Common myeloid progenitor, CD34-positive (primary cell): ENCODE measurements around the gene TTLL6.

ENCODE experiments used
- CTCF ChIA-PET: fragments of 350-600 bp; sonication (Branson Sonifier 250); formaldehyde crosslinking; loops from one replicate; lab custom pipeline; 2021; ENCODE audit warnings: antibody characterized with exemption; lab: Charles Lee
- POLR2A ChIA-PET: fragments of 350-600 bp; sonication (Branson Sonifier 250); formaldehyde crosslinking; loops from one replicate; lab custom pipeline; 2021; ENCODE audit warnings: antibody characterized with exemption; lab: Charles Lee
- DNase-seq, 3 donors: peaks; one replicate each; pipeline versions ENCODE4 v3.0.0 to v3.0.0-alpha.2; 2013
- H3K27ac ChIP-seq, 2 experiments: 1 replicate in 1 of 2; 2 replicates in 1 of 2; pipeline ENCODE4 v1.7.0; 2013; ENCODE audit warnings: inconsistent platforms in 2 of 2, low read length in 2 of 2, mild to moderate bottlenecking in 2 of 2, low read depth in 1 of 2, moderate library complexity in 1 of 2; ENCODE audit not compliant: severe bottlenecking in 2 of 2, insufficient read depth in 1 of 2, poor library complexity in 1 of 2
- H3K27me3 ChIP-seq, 5 experiments: replicated peaks in 2 of 5; 1 replicate in 3 of 5; 2 replicates in 2 of 5; pipeline versions ENCODE4 v1.6.1 to v1.7.0; 2013; ENCODE audit warnings: low read length in 4 of 5, mild to moderate bottlenecking in 2 of 5, moderate library complexity in 2 of 5, inconsistent platforms in 1 of 5; ENCODE audit not compliant: insufficient read depth in 5 of 5, control insufficient read depth in 4 of 5
- H3K36me3 ChIP-seq, 4 experiments: 1 replicate in 2 of 4; 2 replicates in 2 of 4; pipeline versions ENCODE4 v1.6.1 to v1.7.0; 2013; ENCODE audit warnings: low read length in 3 of 4, control low read depth in 1 of 4, mild to moderate bottlenecking in 1 of 4; ENCODE audit not compliant: control insufficient read depth in 4 of 4, insufficient read depth in 4 of 4
- H3K4me1 ChIP-seq, 4 experiments: 1 replicate in 3 of 4; 2 replicates in 1 of 4; pipeline versions ENCODE4 v1.6.1 to v1.7.1; 2013; ENCODE audit warnings: low read length in 3 of 4, mild to moderate bottlenecking in 3 of 4, control low read depth in 1 of 4, inconsistent platforms in 1 of 4, moderate library complexity in 1 of 4; ENCODE audit not compliant: control insufficient read depth in 4 of 4, insufficient read depth in 4 of 4; ENCODE audit errors: control extremely low read depth in 1 of 4
- H3K4me3 ChIP-seq, 7 experiments: 1 replicate in 4 of 7; 2 replicates in 3 of 7; pipeline versions ENCODE4 v1.5.1 to v1.7.0; 2013; ENCODE audit warnings: mild to moderate bottlenecking in 7 of 7, low read length in 6 of 7, moderate library complexity in 6 of 7, inconsistent platforms in 2 of 7, low read depth in 2 of 7, control low read depth in 1 of 7; ENCODE audit not compliant: insufficient read depth in 4 of 7, control insufficient read depth in 1 of 7; ENCODE audit errors: extremely low read depth in 1 of 7
- H3K9me3 ChIP-seq, 5 experiments: 1 replicate in 4 of 5; 2 replicates in 1 of 5; pipeline versions ENCODE4 v1.6.1 to v1.7.1; 2013; ENCODE audit warnings: low read length in 4 of 5, mild to moderate bottlenecking in 2 of 5, inconsistent platforms in 1 of 5, low read depth in 1 of 5, moderate library complexity in 1 of 5; ENCODE audit not compliant: control insufficient read depth in 4 of 5, insufficient read depth in 2 of 5; ENCODE audit errors: control extremely low read depth in 1 of 5
- WGBS: methylation state at CpG from one replicate; pipeline ENCODE4 v1.1.5; 2013; ENCODE audit not compliant: insufficient coverage; 5-methylcytosine and 5-hydroxymethylcytosine counted together

TTLL6 gene

GRCh38 chr17:48757524-48757961, 59.5 kb downstream of the TTLL6 start:
- H3K27me3 ChIP-seq: peaks cover 16 to 56% (median 34%) of the 10 kb centered on the region in 5 experiments
- ChIA-PET CTCF (interaction anchor here (0.9 to 3.5 kb wide), 7 partner anchors 11 to 78 kb away, joined by 3 to 12 read pairs (median 4); no protein-coding TSS in a partner anchor), POLR2A (no interaction called here)
- DNase-seq: no peak
- H3K4me3 ChIP-seq: no peak overlapping the region
- H3K36me3 ChIP-seq: no peaks in the 10 kb centered on the region
- H3K4me1 ChIP-seq: peaks cover 4 to 24% (median 22%) of the 10 kb centered on the region in 4 experiments
- H3K9me3 ChIP-seq: no peaks in the 10 kb centered on the region
- no CpG with 5 or more reads among the region's 2 CpGs for WGBS
- H3K27ac ChIP-seq: no peak overlapping the region

- 3% methylated on average over 3 of the region's 3 CpGs for WGBS
- peak; percentile 68 to 83 (median 78) for DNase-seq
- ChIA-PET CTCF (interaction anchor here (0.9 to 3.5 kb wide), 5 partner anchors 11 to 35 kb away, joined by 3 to 12 read pairs (median 4); no protein-coding TSS in a partner anchor), POLR2A (no interaction called here)
- Histone ChIP-seq H3K27ac (no peak overlapping the region), H3K9me3 (no peaks in the 10 kb centered on the region), H3K4me1 (peaks cover 4 to 24% (median 22%) of the 10 kb centered on the region in 4 experiments), H3K36me3 (no peaks in the 10 kb centered on the region), H3K4me3 (no peak overlapping the region), H3K27me3 (peaks cover 17 to 57% (median 37%) of the 10 kb centered on the region in 5 experiments)
These were observed 60.2 kb downstream of the TTLL6 start for GRCh38 chr17:48756830-48757251.

- WGBS: 2% methylated on average over 6 of the region's 8 CpGs
- POLR2A ChIA-PET: no interaction called here
- peak; percentile 40 to 65 (median 48) for DNase-seq
- Histone ChIP-seq H3K4me1 (peaks cover 4 to 24% (median 22%) of the 10 kb centered on the region in 4 experiments), H3K9me3 (no peaks in the 10 kb centered on the region), H3K36me3 (no peaks in the 10 kb centered on the region), H3K27me3 (peaks cover 28 to 61% (median 47%) of the 10 kb centered on the region in 5 experiments), H3K4me3 (peak overlapping the region in 2 of 7 experiments; percentile 17 to 41), H3K27ac (no peak overlapping the region)
- CTCF ChIA-PET: interaction anchor here (1.1 to 3.5 kb wide), 4 partner anchors 9 to 36 kb away, joined by 3 to 12 read pairs (median 8); no protein-coding TSS in a partner anchor
These were observed 61.7 kb downstream of the TTLL6 start for GRCh38 chr17:48755356-48755755.

- ChIA-PET POLR2A (no interaction called here), CTCF (interaction anchor here (1.1 kb wide), 1 partner anchor 9 kb away, joined by 3 read pairs; no protein-coding TSS in a partner anchor)
- Histone ChIP-seq H3K9me3 (no peaks in the 10 kb centered on the region), H3K4me1 (peaks cover 4 to 24% (median 22%) of the 10 kb centered on the region in 4 experiments), H3K4me3 (peak overlapping the region in 4 of 7 experiments; percentile 10 to 41 (median 26)), H3K27ac (no peak overlapping the region), H3K27me3 (peaks cover 33 to 65% (median 54%) of the 10 kb centered on the region in 5 experiments), H3K36me3 (no peaks in the 10 kb centered on the region)
- DNase-seq: no peak
- 7% methylated on average over 49 of the region's 52 CpGs for WGBS
These were observed 62.3 kb downstream of the TTLL6 start for GRCh38 chr17:48754500-48755261.

GRCh38 chr17:48753794-48754499, 63.1 kb downstream of the TTLL6 start:
- CTCF ChIA-PET: interaction anchor here (1.4 kb wide), 2 partner anchors 10 to 39 kb away, joined by 3 to 6 read pairs; no protein-coding TSS in a partner anchor
- H3K36me3 ChIP-seq: no peaks in the 10 kb centered on the region
- no peak for DNase-seq
- no peak overlapping the region for H3K4me3 ChIP-seq
- H3K27me3 ChIP-seq: peaks cover 40 to 73% (median 60%) of the 10 kb centered on the region in 5 experiments
- 14% methylated on average over 19 of the region's 22 CpGs for WGBS
- no peaks in the 10 kb centered on the region for H3K9me3 ChIP-seq
- POLR2A ChIA-PET: no interaction called here
- H3K4me1 ChIP-seq: peaks cover 4 to 24% (median 22%) of the 10 kb centered on the region in 4 experiments
- no peak overlapping the region for H3K27ac ChIP-seq

- Histone ChIP-seq H3K4me1 (peaks cover 4 to 24% (median 22%) of the 10 kb centered on the region in 4 experiments), H3K4me3 (no peak overlapping the region), H3K9me3 (no peaks in the 10 kb centered on the region), H3K36me3 (no peaks in the 10 kb centered on the region), H3K27ac (no peak overlapping the region), H3K27me3 (peaks cover 50 to 86% (median 61%) of the 10 kb centered on the region in 5 experiments)
- WGBS: 12% methylated on average over 28 of the region's 43 CpGs
- CTCF ChIA-PET: interaction anchor here (1.4 to 2.3 kb wide), 3 partner anchors 9 to 37 kb away, joined by 3 to 15 read pairs (median 6); partner anchors contain the start of genes PRAC1 and PRAC2
- DNase-seq: no peak
- POLR2A ChIA-PET: no interaction called here
These were observed 64.4 kb downstream of the TTLL6 start for GRCh38 chr17:48752399-48753288.
